ENCODE measurements around the gene CCNG1. TPM values are rescaled to one million over a fixed set of nuclear protein-coding genes. Genes with fewer than 3 reads are reported as not detected.
A peak's percentile ranks its signal among the peaks of the same experiment; 100 is the strongest.
"Not testable (repeated sequence)": the region's sequence is repeated elsewhere in the genome, so short reads cannot be mapped to it uniquely, and the experiment has no call there.

Gene CCNG1
- total RNA-seq, 1 donor, result 258 TPM

- no peak for TF ChIP-seq CTCF (IDR thresholded peaks at IDR 0.05; ENCODE audit: insufficient read depth, low read length)
- no peak overlapping the region for H3K4me3 ChIP-seq (ENCODE audit: low read depth, low read length)
- no peak for DNase-seq (ENCODE audit: low read depth)
Observed at GRCh38 chr5:163404364-163405173, 32.8 kb upstream of the CCNG1 start.

- no peak overlapping the region for H3K4me3 ChIP-seq (ENCODE audit: low read depth, low read length)
- TF ChIP-seq CTCF (IDR thresholded peaks at IDR 0.05; ENCODE audit: insufficient read depth, low read length), result no peak
- DNase-seq (ENCODE audit: low read depth), result peak; percentile 67
Observed at GRCh38 chr5:163407034-163407655, 30.2 kb upstream of the CCNG1 start.

- peak; percentile 75 for TF ChIP-seq CTCF (IDR thresholded peaks at IDR 0.05; ENCODE audit: insufficient read depth, low read length)
- DNase-seq (ENCODE audit: low read depth), result peak; percentile 88
- peak overlapping the region; percentile 13 for H3K4me3 ChIP-seq (ENCODE audit: low read depth, low read length)
Observed at GRCh38 chr5:163408311-163408923, 29.0 kb upstream of the CCNG1 start.

- no peak overlapping the region for H3K4me3 ChIP-seq (ENCODE audit: low read depth, low read length)
- no peak for TF ChIP-seq CTCF (IDR thresholded peaks at IDR 0.05; ENCODE audit: insufficient read depth, low read length)
- no peak for DNase-seq (ENCODE audit: low read depth)
Observed at GRCh38 chr5:163409384-163409783, 28.0 kb upstream of the CCNG1 start.

- no peak for DNase-seq (ENCODE audit: low read depth)
- no peak overlapping the region for H3K4me3 ChIP-seq (ENCODE audit: low read depth, low read length)
- TF ChIP-seq CTCF (IDR thresholded peaks at IDR 0.05; ENCODE audit: insufficient read depth, low read length), result no peak
Observed at GRCh38 chr5:163410505-163410904, 26.9 kb upstream of the CCNG1 start.

- not testable (repeated sequence) for DNase-seq (ENCODE audit: low read depth); H3K4me3 ChIP-seq (ENCODE audit: low read depth, low read length)
Observed at GRCh38 chr5:163415673-163416072, 21.7 kb upstream of the CCNG1 start.

DNA sequence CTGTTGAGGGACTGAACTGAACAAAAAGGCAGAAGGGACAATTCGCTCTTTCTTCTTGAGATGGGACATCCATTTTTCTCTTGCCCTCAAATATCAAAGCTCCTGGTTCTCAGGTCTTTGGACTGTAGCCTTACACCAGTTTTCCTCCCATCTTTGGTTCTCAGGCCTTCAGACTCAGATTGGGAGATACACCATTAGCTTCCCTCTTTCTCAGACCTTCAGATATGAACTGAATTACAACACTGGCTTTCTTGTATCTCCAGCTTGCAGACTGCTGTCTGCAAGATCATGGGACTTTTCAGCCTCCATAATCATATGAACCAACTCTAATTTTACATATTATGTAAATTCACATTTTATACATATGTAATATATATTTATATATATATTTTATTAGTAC, 12.6 kb upstream of the CCNG1 start:
- no peak for TF ChIP-seq CTCF (IDR thresholded peaks at IDR 0.05; ENCODE audit: insufficient read depth, low read length)
- no peak for DNase-seq (ENCODE audit: low read depth)
- no peak overlapping the region for H3K4me3 ChIP-seq (ENCODE audit: low read depth, low read length)

- not testable (repeated sequence) for H3K4me3 ChIP-seq (ENCODE audit: low read depth, low read length); DNase-seq (ENCODE audit: low read depth)
Observed at GRCh38 chr5:163426128-163426527, 11.3 kb upstream of the CCNG1 start.
